Liver (tissue), 9 donors: ENCODE results near the gene ERBB4. TPM values are rescaled to one million over a fixed set of nuclear protein-coding genes. Genes with fewer than 3 reads are reported as not detected.

Source experiments
- DNase-seq: peaks from one replicate; pipeline ENCODE4 v3.0.0-alpha.2; 2017; ENCODE audit warnings: low spot score
- H3K27ac ChIP-seq, 2 donors: one replicate each; pipeline ENCODE4 v1.7.0; 2013; ENCODE audit warnings: inconsistent platforms in 2 of 2, low read length in 2 of 2, control low read depth in 1 of 2, low read depth in 1 of 2, mild to moderate bottlenecking in 1 of 2
- H3K27me3 ChIP-seq, 4 donors: one replicate each; pipeline versions ENCODE4 v1.6.1 to v1.7.0; 2013; ENCODE audit warnings: low read length in 3 of 4, inconsistent platforms in 1 of 4, mild to moderate bottlenecking in 1 of 4, moderate library complexity in 1 of 4; ENCODE audit not compliant: control insufficient read depth in 4 of 4, insufficient read depth in 4 of 4
- H3K36me3 ChIP-seq, 4 donors: one replicate each; pipeline versions ENCODE4 v1.6.1 to v1.7.0; 2013; ENCODE audit warnings: low read length in 3 of 4, mild to moderate bottlenecking in 3 of 4, low read depth in 1 of 4, moderate library complexity in 1 of 4; ENCODE audit not compliant: control insufficient read depth in 4 of 4, insufficient read depth in 3 of 4
- H3K4me1 ChIP-seq, 4 donors: one replicate each; pipeline versions ENCODE4 v1.6.1 to v1.7.0; 2013; ENCODE audit warnings: low read length in 3 of 4, mild to moderate bottlenecking in 3 of 4, moderate library complexity in 1 of 4; ENCODE audit not compliant: control insufficient read depth in 4 of 4, insufficient read depth in 4 of 4
- H3K4me3 ChIP-seq, 3 donors: one replicate each; pipeline versions ENCODE4 v1.6.1 to v1.7.0; 2013; ENCODE audit warnings: low read length in 3 of 3, control low read depth in 1 of 3, low read depth in 1 of 3, mild to moderate bottlenecking in 1 of 3
- H3K9ac ChIP-seq, 2 donors: one replicate each; pipeline ENCODE4 v1.7.0; 2013; ENCODE audit warnings: low read length in 2 of 2, mild to moderate bottlenecking in 2 of 2, moderate library complexity in 2 of 2, control low read depth in 1 of 2, low read depth in 1 of 2
- H3K9me3 ChIP-seq, 4 donors: one replicate each; pipeline versions ENCODE4 v1.6.1 to v1.7.0; 2013; ENCODE audit warnings: low read length in 3 of 4; ENCODE audit not compliant: control insufficient read depth in 4 of 4
- EGR1 ChIP-seq, 2 donors: IDR thresholded peaks; 2 replicates each; pipeline ENCODE4 v1.6.1; 2016 to 2018; ENCODE audit warnings: antibody characterized with exemption in 2 of 2, low read depth in 2 of 2
- FOXA1 ChIP-seq: IDR thresholded peaks from 2 replicates; pipeline ENCODE4 v1.6.1; 2016; ENCODE audit warnings: antibody characterized with exemption
- FOXA2 ChIP-seq: IDR thresholded peaks from 2 replicates; pipeline ENCODE4 v1.6.1; 2016; ENCODE audit warnings: antibody characterized with exemption
- GABPA ChIP-seq, 2 donors: IDR thresholded peaks in 1 of 2; conservative IDR thresholded peaks in 1 of 2; 2 replicates each; pipeline ENCODE4 v1.6.1; 2016; ENCODE audit warnings: antibody characterized with exemption in 2 of 2, mild to moderate bottlenecking in 1 of 2, moderate library complexity in 1 of 2
- HNF4A ChIP-seq, 2 donors: conservative IDR thresholded peaks; 2 replicates each; pipeline ENCODE4 v1.6.1; 2016; ENCODE audit warnings: antibody characterized with exemption in 2 of 2, mild to moderate bottlenecking in 2 of 2
- HNF4G ChIP-seq: IDR thresholded peaks from 2 replicates; pipeline ENCODE4 v1.6.1; 2016; ENCODE audit warnings: antibody characterized with exemption
- JUND ChIP-seq, 2 donors: IDR thresholded peaks; 2 replicates each; pipeline ENCODE4 v1.6.1; 2016; ENCODE audit warnings: antibody characterized with exemption in 2 of 2
- MAX ChIP-seq: IDR thresholded peaks from 2 replicates; pipeline ENCODE4 v1.6.1; 2016; ENCODE audit warnings: antibody characterized with exemption
- NR2F2 ChIP-seq: IDR thresholded peaks from 2 replicates; pipeline ENCODE4 v1.6.1; 2016; ENCODE audit warnings: antibody characterized with exemption
- RAD21 ChIP-seq, 2 donors: IDR thresholded peaks; 2 replicates each; pipeline ENCODE4 v1.6.1; 2016; ENCODE audit warnings: antibody characterized with exemption in 2 of 2, mild to moderate bottlenecking in 2 of 2
- REST ChIP-seq: IDR thresholded peaks from 2 replicates; pipeline ENCODE4 v1.6.1; 2016; ENCODE audit warnings: antibody characterized with exemption, mild to moderate bottlenecking
- RXRA ChIP-seq, 2 donors: IDR thresholded peaks; 2 replicates each; pipeline ENCODE4 v1.6.1; 2017 to 2018; ENCODE audit warnings: antibody characterized with exemption in 2 of 2, mild to moderate bottlenecking in 1 of 2
- TAF1 ChIP-seq: conservative IDR thresholded peaks from 2 replicates; pipeline ENCODE4 v1.6.1; 2016; ENCODE audit warnings: antibody characterized with exemption, mild to moderate bottlenecking
- YY1 ChIP-seq: IDR thresholded peaks from 2 replicates; pipeline ENCODE4 v1.6.1; 2016; ENCODE audit warnings: antibody characterized with exemption, mild to moderate bottlenecking
- ZBTB33 ChIP-seq: IDR thresholded peaks from 2 replicates; pipeline ENCODE4 v1.6.1; 2016; ENCODE audit warnings: antibody characterized with exemption
- WGBS: extraction: QIAGEN DNeasy Blood & Tissue Kit; methylation state at CpG from one replicate; pipeline ENCODE4 v1.1.7; 2013; 5-methylcytosine and 5-hydroxymethylcytosine counted together
- polyA plus RNA-seq, 2 donors: library from polyadenylated mRNA; stranded (reverse) in 1 of 2; unstranded in 1 of 2; fragments of 200-250 nt in 1 of 2; fragments of >200 nt in 1 of 2; fragmentation: Nextera tagmentation in 1 of 2; extraction: Ambion mirVana in 1 of 2; gene quantifications; one replicate each; pipeline versions ENCODE4 v1.2.1 to v1.2.3, GENCODE V29; 2013 to 2015
- total RNA-seq, 2 donors: library from RNA; depleted of rRNA; stranded (reverse); fragments of >200 nt; gene quantifications; one replicate each; pipeline ENCODE4 v1.2.3, GENCODE V29; 2014
- TF ChIP-seq, protein P1 (sequence below): IDR thresholded peaks from 2 replicates; pipeline ENCODE4 v1.6.1; 2016; ENCODE audit warnings: antibody characterized with exemption
- TF ChIP-seq, protein P2 (sequence below): fragments of 150-350 bp; IDR thresholded peaks from 2 replicates; pipeline ENCODE4 v1.5.1; 2017; ENCODE audit warnings: improper control_type of control experiment, low read depth, low read length; ENCODE audit not compliant: missing input control
- donor health status: healthy.
- donor health status: healthy.
- donor health status: healthy.
- donor health status: healthy.
- donor health status: healthy.

Gene ERBB4
- total and polyA plus RNA-seq, 4 donors = 0.03 to 0.42 TPM; not detected in 2

GRCh38 chr2:212408524-212408923 lies 130.1 kb downstream of the ERBB4 start:
- Histone ChIP-seq H3K27me3 (no peaks in the 10 kb centered on the region), H3K27ac (no peak overlapping the region), H3K4me3 (no peak overlapping the region), H3K9ac (no peak overlapping the region), H3K36me3 (no peaks in the 10 kb centered on the region), H3K9me3 (no peaks in the 10 kb centered on the region), H3K4me1 (no peaks in the 10 kb centered on the region)
- WGBS = 84% methylated on average over 4 of the region's 4 CpGs
- DNase-seq = no peak
- TF ChIP-seq RAD21 (IDR thresholded peaks at IDR 0.05) (no peak), JUND (IDR thresholded peaks at IDR 0.05) (no peak), FOXA1 (no peak), TAF1 (no peak), MAX (no peak), HNF4G (no peak), EGR1 (IDR thresholded peaks at IDR 0.05; ENCODE audit: low read depth in 2 of 2) (no peak), NR2F2 (no peak), HNF4A (conservative IDR thresholded peaks at IDR 0.05) (no peak), GABPA (IDR thresholded peaks at IDR 0.05 in 1 of 2, conservative IDR thresholded peaks at IDR 0.05 in 1 of 2) (no peak), ZBTB33 (no peak), REST (no peak), RXRA (IDR thresholded peaks at IDR 0.05) (no peak), FOXA2 (no peak), YY1 (no peak)
- TF ChIP-seq, protein P1, sequence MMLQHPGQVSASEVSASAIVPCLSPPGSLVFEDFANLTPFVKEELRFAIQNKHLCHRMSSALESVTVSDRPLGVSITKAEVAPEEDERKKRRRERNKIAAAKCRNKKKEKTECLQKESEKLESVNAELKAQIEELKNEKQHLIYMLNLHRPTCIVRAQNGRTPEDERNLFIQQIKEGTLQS = no peak
- TF ChIP-seq, protein P2, sequence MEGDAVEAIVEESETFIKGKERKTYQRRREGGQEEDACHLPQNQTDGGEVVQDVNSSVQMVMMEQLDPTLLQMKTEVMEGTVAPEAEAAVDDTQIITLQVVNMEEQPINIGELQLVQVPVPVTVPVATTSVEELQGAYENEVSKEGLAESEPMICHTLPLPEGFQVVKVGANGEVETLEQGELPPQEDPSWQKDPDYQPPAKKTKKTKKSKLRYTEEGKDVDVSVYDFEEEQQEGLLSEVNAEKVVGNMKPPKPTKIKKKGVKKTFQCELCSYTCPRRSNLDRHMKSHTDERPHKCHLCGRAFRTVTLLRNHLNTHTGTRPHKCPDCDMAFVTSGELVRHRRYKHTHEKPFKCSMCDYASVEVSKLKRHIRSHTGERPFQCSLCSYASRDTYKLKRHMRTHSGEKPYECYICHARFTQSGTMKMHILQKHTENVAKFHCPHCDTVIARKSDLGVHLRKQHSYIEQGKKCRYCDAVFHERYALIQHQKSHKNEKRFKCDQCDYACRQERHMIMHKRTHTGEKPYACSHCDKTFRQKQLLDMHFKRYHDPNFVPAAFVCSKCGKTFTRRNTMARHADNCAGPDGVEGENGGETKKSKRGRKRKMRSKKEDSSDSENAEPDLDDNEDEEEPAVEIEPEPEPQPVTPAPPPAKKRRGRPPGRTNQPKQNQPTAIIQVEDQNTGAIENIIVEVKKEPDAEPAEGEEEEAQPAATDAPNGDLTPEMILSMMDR = no peak

- Histone ChIP-seq H3K4me1 (no peaks in the 10 kb centered on the region), H3K9me3 (no peaks in the 10 kb centered on the region), H3K27ac (no peak overlapping the region), H3K36me3 (no peaks in the 10 kb centered on the region), H3K9ac (no peak overlapping the region), H3K4me3 (no peak overlapping the region), H3K27me3 (no peaks in the 10 kb centered on the region)
- WGBS = 78% methylated on average over 1 of the region's 1 CpG
- no peak for DNase-seq
- TF ChIP-seq FOXA2 = no peak
- no peak for TF ChIP-seq YY1
- no peak for TF ChIP-seq ZBTB33
- no peak for TF ChIP-seq RXRA (IDR thresholded peaks at IDR 0.05)
- no peak for TF ChIP-seq FOXA1
Measured at GRCh38 chr2:212406716-212407115, 131.9 kb downstream of the ERBB4 start.
